C4-2B (cell line): ENCODE measurements around the gene BCL11B.

Experiments
- ZFX ChIP-seq: fragments of 450-650 bp; IDR thresholded peaks from 2 replicates; pipeline ENCODE4 v1.6.1; 2017
- TF ChIP-seq, protein P1 (sequence below): fragments of 450-650 bp; conservative IDR thresholded peaks from 2 replicates; pipeline ENCODE4 v1.5.1; 2017; ENCODE audit warnings: mild to moderate bottlenecking

DNA sequence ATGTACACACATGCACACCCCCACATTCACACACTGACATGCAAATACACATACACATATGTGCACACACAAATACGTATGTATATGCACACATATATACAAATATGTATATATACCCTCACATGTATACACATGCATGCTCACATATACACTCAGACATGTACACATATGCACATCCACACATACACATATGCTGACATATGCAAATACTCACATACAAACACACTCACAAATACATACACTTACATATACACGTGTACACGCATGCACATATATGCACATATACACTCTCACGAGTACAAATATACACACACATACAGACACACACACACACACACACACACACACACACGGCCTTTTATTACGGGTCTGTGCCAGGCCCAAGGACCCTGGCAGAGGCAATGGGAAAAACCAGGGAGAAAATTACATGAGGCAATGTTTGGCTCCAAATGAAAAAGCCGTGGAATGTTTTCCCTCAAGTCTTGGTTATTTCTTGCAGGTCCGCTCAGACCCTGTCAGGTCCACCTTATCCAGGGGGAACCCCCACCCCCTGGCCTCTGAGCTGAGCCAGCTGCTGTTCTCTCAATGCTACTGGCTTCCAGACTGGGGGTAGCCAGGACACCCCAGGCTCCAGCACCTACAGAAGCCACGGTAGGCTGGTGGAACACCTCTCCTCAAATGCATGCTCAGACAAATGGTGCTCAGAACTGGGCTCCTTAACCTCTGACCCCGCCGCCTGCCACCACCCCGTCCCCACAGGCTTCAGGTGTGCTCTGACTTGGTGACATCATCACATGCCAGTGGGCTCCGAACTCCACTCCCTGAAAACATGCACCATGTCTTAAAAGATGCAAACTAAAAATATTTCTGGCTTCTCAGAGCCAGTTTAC, 54.7 kb downstream of the BCL11B start:
- TF ChIP-seq, protein P1, sequence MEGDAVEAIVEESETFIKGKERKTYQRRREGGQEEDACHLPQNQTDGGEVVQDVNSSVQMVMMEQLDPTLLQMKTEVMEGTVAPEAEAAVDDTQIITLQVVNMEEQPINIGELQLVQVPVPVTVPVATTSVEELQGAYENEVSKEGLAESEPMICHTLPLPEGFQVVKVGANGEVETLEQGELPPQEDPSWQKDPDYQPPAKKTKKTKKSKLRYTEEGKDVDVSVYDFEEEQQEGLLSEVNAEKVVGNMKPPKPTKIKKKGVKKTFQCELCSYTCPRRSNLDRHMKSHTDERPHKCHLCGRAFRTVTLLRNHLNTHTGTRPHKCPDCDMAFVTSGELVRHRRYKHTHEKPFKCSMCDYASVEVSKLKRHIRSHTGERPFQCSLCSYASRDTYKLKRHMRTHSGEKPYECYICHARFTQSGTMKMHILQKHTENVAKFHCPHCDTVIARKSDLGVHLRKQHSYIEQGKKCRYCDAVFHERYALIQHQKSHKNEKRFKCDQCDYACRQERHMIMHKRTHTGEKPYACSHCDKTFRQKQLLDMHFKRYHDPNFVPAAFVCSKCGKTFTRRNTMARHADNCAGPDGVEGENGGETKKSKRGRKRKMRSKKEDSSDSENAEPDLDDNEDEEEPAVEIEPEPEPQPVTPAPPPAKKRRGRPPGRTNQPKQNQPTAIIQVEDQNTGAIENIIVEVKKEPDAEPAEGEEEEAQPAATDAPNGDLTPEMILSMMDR = no peak
- no peak for TF ChIP-seq ZFX
